Osteoblast (primary cell): ENCODE results near the gene SLC12A1. TPM values are rescaled to one million over a fixed set of nuclear protein-coding genes. Genes with fewer than 3 reads are reported as not detected.

ENCODE experiments used
- DNase-seq: peaks from one replicate; pipeline ENCODE4 v3.0.0; 2011; ENCODE audit warnings: low spot score, mixed read lengths; ENCODE audit not compliant: insufficient read length; ENCODE audit errors: missing footprints
- H2AFZ ChIP-seq: 2 replicates; pipeline ENCODE4 v1.6.0; 2011; ENCODE audit warnings: mild to moderate bottlenecking, low read length
- H3K27ac ChIP-seq: 2 replicates; pipeline ENCODE4 v1.5.1; 2011; ENCODE audit warnings: mild to moderate bottlenecking, low read depth, low read length, moderate library complexity
- H3K27me3 ChIP-seq: 2 replicates; pipeline ENCODE4 v1.6.0; 2012; ENCODE audit warnings: mild to moderate bottlenecking, control low read depth, inconsistent platforms, low read length, moderate library complexity; ENCODE audit not compliant: insufficient read depth
- H3K36me3 ChIP-seq: 2 replicates; pipeline ENCODE4 v1.5.1; 2011; ENCODE audit warnings: mild to moderate bottlenecking, low read length, control low read depth, moderate library complexity; ENCODE audit not compliant: insufficient read depth
- H3K4me1 ChIP-seq: 2 replicates; pipeline ENCODE4 v1.5.1; 2011; ENCODE audit warnings: mild to moderate bottlenecking, low read length, control low read depth, moderate library complexity; ENCODE audit not compliant: insufficient read depth
- H3K4me2 ChIP-seq: 2 replicates; pipeline ENCODE4 v1.6.0; 2011; ENCODE audit warnings: mild to moderate bottlenecking, low read length; ENCODE audit not compliant: insufficient read depth
- H3K4me3 ChIP-seq: fragments of 200-600 bp; sonication (generic); 3 replicates; pipeline ENCODE4 v1.5.1; 2012; ENCODE audit warnings: mild to moderate bottlenecking, low read length, inconsistent platforms; ENCODE audit not compliant: insufficient read depth
- H3K79me2 ChIP-seq: 2 replicates; pipeline ENCODE4 v1.6.0; 2012; ENCODE audit warnings: mild to moderate bottlenecking, low read length, control low read depth, inconsistent platforms; ENCODE audit not compliant: insufficient read depth
- H3K9me3 ChIP-seq: 2 replicates; pipeline ENCODE4 v1.5.1; 2011; ENCODE audit warnings: low read depth, low read length, control low read depth
- H4K20me1 ChIP-seq: 2 replicates; pipeline ENCODE4 v1.6.0; 2012; ENCODE audit warnings: mild to moderate bottlenecking, low read length, control low read depth; ENCODE audit not compliant: insufficient read depth
- total RNA-seq: library from RNA; depleted of rRNA; stranded (reverse); fragments of >200 nt; gene quantifications from 2 replicates; pipeline ENCODE4 v1.2.3, GENCODE V29; 2012
- TF ChIP-seq, protein P1 (sequence below): IDR thresholded peaks from 2 replicates; pipeline ENCODE4 v1.5.1; 2011; ENCODE audit warnings: mild to moderate bottlenecking, low read depth, low read length, moderate library complexity; ENCODE audit errors: extremely low read depth

The SLC12A1 gene
- total RNA-seq, 1 donor = not detected

DNA sequence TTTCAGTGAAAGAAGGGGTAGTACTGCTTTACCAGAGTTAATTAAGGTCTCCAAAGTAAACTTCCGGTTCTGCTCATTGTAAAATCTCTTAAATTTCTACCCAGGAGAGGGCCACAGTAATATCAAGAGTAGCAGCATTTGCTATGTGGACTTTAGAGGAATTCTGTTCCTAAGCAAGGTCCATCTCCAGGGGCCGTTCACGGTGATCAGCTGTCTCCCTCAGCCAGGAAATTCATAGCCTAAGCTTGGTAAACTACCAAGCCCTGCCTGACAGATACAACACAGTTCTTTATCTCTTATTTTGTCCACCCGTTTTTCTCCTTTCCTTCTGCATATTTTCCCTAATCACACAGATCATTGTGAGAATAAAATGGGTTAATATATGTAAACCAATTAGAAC is 127.4 kb downstream of the SLC12A1 start:
- Histone ChIP-seq H3K4me2 (no peak overlapping the region), H3K4me3 (no peak overlapping the region), H3K36me3 (peaks cover 25% of the 10 kb centered on the region), H4K20me1 (peaks cover 7% of the 10 kb centered on the region), H3K79me2 (peaks cover 14% of the 10 kb centered on the region), H3K4me1 (peaks cover 12% of the 10 kb centered on the region), H3K27ac (no peak overlapping the region), H3K27me3 (no peaks in the 10 kb centered on the region), H3K9me3 (no peaks in the 10 kb centered on the region), H2AFZ (no peak overlapping the region)
- no peak for DNase-seq
- TF ChIP-seq, protein P1, sequence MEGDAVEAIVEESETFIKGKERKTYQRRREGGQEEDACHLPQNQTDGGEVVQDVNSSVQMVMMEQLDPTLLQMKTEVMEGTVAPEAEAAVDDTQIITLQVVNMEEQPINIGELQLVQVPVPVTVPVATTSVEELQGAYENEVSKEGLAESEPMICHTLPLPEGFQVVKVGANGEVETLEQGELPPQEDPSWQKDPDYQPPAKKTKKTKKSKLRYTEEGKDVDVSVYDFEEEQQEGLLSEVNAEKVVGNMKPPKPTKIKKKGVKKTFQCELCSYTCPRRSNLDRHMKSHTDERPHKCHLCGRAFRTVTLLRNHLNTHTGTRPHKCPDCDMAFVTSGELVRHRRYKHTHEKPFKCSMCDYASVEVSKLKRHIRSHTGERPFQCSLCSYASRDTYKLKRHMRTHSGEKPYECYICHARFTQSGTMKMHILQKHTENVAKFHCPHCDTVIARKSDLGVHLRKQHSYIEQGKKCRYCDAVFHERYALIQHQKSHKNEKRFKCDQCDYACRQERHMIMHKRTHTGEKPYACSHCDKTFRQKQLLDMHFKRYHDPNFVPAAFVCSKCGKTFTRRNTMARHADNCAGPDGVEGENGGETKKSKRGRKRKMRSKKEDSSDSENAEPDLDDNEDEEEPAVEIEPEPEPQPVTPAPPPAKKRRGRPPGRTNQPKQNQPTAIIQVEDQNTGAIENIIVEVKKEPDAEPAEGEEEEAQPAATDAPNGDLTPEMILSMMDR = no peak

DNA sequence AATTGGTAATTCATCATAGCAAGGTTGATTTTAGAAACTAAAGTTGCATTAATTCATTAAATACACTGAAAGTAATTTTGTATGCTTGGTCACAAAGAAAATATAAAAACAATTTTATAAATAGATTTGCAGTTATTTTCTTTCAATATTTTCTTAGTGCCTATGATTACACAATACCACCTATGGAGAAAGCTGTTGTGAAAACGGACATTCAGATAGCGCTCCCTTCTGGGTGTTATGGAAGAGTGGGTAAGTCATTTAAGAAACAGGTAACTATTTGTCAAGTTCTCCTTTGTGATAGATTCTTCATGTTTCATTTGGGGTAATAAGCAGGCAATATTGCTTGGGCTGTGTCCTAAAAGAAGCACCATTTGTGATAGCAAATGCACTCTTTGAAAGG is 128.2 kb downstream of the SLC12A1 start:
- Histone ChIP-seq H2AFZ (no peak overlapping the region), H3K36me3 (peaks cover 25% of the 10 kb centered on the region), H3K4me3 (no peak overlapping the region), H4K20me1 (peaks cover 7% of the 10 kb centered on the region), H3K4me2 (no peak overlapping the region), H3K27me3 (no peaks in the 10 kb centered on the region), H3K27ac (no peak overlapping the region), H3K79me2 (peaks cover 14% of the 10 kb centered on the region), H3K4me1 (peaks cover 12% of the 10 kb centered on the region), H3K9me3 (no peaks in the 10 kb centered on the region)
- DNase-seq = no peak
- TF ChIP-seq, protein P1 = no peak

DNA sequence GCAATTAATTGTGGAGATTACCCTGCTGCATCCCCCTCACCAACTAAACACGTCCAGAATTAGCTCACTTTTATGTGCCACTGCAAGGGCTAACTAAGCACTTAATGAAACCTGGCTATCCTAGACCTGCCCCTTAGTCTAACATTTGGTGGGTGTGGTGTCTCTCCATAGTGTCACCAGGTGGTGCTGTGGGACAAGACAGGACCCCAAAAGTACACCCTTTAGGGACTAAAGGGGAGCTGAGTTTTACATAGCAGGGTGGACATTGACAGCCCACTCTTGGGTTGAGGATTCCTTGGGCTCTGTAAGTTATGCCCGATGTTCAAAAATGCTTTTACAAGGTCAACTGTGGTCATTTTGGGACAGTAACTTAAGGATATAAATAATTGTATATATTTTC is 130.8 kb downstream of the SLC12A1 start:
- peaks cover 9% of the 10 kb centered on the region for H3K79me2 ChIP-seq
- peaks cover 7% of the 10 kb centered on the region for H3K4me1 ChIP-seq
- H3K9me3 ChIP-seq = no peaks in the 10 kb centered on the region
- no peak overlapping the region for H3K4me3 ChIP-seq
- peaks cover 7% of the 10 kb centered on the region for H4K20me1 ChIP-seq
- H3K27me3 ChIP-seq = no peaks in the 10 kb centered on the region
- H3K36me3 ChIP-seq = peaks cover 25% of the 10 kb centered on the region
- no peak overlapping the region for H3K4me2 ChIP-seq
- no peak overlapping the region for H3K27ac ChIP-seq
- TF ChIP-seq, protein P1 = peak; percentile 33
- no peak for DNase-seq
- H2AFZ ChIP-seq = no peak overlapping the region

DNA sequence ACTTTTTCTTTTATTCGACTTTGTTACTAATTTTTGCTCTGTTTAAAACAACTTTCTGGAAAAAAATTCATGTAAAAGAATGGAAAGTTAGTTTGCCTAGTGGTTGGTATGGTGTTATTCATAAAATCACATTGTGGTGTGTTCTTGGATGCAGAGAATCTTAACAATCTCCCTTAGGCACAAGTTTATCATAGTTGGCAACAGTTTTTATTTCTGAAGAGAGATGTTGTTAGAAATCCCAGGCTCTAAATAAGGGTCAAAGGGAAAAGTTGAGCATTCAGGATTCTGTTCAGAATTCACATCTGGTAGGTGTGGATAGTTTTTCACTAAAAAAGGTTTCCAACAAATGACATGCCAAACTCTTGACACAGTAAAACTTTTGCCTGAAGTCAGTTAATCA is 131.5 kb downstream of the SLC12A1 start:
- H3K4me2 ChIP-seq = no peak overlapping the region
- no peak overlapping the region for H3K4me3 ChIP-seq
- H3K27me3 ChIP-seq = no peaks in the 10 kb centered on the region
- H3K9me3 ChIP-seq = no peaks in the 10 kb centered on the region
- TF ChIP-seq, protein P1 = no peak
- no peak overlapping the region for H2AFZ ChIP-seq
- peaks cover 2% of the 10 kb centered on the region for H3K4me1 ChIP-seq
- peaks cover 2% of the 10 kb centered on the region for H3K79me2 ChIP-seq
- peaks cover 26% of the 10 kb centered on the region for H3K36me3 ChIP-seq
- no peak overlapping the region for H3K27ac ChIP-seq
- peaks cover 1% of the 10 kb centered on the region for H4K20me1 ChIP-seq
- DNase-seq = no peak
